Body of pancreas (tissue), 4 donors: ENCODE measurements around the gene KLF16.

Experiments used
- POLR2A ChIP-seq, 3 donors: fragments of 450-650 bp; IDR thresholded peaks; one replicate each; pipeline ENCODE4 v1.6.1; 2016; ENCODE audit warnings: antibody characterized with exemption in 3 of 3, mild to moderate bottlenecking in 2 of 3
- TF ChIP-seq, protein P1 (sequence below), 7 experiments: fragments of 450-650 bp in 4 of 7; fragments of 200-600 bp in 3 of 7; sonication (generic) in 3 of 7; IDR thresholded peaks; one replicate each; pipeline ENCODE4 v1.5.1; 2016 to 2019; ENCODE audit warnings: antibody characterized with exemption in 7 of 7

DNA sequence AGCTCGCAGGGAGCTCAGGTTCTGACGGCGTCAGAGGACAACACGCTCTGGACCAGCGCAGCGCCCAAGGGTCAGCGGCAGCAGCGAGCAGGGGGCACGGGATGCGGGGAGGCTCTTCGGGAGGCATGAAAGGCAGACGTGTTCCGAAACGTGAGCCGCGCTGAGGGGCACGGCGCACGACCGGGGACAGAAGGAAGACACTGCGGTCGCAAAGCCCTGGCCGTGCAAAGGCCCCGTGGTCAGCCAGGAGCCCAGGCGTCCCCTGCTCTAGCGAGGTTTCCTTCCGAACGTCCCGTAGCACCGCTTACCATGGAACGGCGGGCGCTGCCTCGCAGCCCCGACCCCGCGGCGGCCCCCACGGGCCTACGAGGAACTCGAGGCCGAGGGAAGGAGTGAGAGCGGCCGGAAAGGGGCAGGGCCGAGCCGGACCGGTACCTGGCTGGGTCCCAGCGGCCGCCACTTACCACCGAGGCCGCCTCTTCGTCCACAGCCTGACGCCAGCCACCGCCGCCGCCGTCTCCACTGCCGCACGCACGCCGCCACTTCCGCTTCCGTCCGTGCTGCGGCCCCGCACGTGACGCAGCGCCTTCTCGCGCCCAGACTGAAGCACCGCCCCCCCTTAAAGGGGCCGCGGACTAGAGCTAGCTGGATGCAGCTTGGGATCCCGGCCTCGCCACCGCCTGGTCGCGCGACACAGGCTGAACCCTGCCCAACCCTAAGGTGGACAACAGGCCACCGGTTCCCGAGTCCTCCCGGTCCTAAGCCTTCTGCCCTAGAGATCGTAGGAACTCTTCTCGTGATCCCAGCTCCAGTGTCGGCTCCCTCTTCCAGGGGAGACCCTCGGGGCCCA lies 12.5 kb upstream of the KLF16 start:
- TF ChIP-seq, protein P1, sequence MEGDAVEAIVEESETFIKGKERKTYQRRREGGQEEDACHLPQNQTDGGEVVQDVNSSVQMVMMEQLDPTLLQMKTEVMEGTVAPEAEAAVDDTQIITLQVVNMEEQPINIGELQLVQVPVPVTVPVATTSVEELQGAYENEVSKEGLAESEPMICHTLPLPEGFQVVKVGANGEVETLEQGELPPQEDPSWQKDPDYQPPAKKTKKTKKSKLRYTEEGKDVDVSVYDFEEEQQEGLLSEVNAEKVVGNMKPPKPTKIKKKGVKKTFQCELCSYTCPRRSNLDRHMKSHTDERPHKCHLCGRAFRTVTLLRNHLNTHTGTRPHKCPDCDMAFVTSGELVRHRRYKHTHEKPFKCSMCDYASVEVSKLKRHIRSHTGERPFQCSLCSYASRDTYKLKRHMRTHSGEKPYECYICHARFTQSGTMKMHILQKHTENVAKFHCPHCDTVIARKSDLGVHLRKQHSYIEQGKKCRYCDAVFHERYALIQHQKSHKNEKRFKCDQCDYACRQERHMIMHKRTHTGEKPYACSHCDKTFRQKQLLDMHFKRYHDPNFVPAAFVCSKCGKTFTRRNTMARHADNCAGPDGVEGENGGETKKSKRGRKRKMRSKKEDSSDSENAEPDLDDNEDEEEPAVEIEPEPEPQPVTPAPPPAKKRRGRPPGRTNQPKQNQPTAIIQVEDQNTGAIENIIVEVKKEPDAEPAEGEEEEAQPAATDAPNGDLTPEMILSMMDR (IDR thresholded peaks at IDR 0.05), result peak in 1 of 7 experiments; percentile 18
- peak; percentile 78 to 92 (median 87) for TF ChIP-seq POLR2A (IDR thresholded peaks at IDR 0.05)
